Occipital lobe (tissue), 3 donors: ENCODE results near the gene IPO4. TPM values are rescaled to one million over a fixed set of nuclear protein-coding genes. Genes with fewer than 3 reads are reported as not detected.

ENCODE experiments used
- DNase-seq: peaks from one replicate; lab custom pipeline; 2025; lab: John Stamatoyannopoulos, UW
- small RNA-seq: library from RNA; depleted of rRNA; stranded (forward); fragments of <200 nt; gene quantifications from one replicate; pipeline ENCODE3, GENCODE V24; 2014
- total RNA-seq: library from RNA; depleted of rRNA; stranded (reverse); fragments of >200 nt; gene quantifications from one replicate; pipeline ENCODE4 v1.2.3, GENCODE V29; 2014

Gene IPO4
- total RNA-seq, 1 donor from 2014 or later: 11.7 TPM

DNA sequence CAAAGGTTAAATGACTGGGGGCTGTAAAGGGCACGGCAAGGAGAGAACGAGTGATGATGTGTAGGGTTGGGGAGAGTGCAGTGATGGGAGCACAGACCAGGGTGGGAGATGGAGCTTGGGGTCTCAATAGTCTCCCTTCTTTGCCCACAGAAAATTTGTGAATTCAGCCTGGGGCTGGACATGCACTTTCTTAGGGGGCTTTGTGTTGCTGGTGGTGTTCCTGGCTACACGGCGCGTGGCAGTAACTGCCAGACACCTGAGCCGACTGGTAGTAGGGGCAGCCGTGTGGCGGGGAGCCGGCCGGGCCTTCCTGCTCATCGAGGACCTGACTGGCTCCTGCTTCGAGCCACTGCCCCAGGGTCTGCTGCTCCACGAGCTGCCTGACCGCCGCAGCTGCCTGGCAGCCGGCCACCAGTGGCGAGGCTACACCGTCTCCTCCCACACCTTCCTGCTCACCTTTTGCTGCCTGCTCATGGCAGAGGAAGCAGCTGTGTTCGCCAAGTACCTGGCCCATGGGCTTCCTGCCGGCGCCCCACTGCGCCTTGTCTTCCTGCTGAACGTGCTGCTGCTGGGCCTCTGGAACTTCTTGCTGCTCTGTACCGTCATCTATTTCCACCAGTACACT lies 56.4 kb downstream of the IPO4 start:
- DNase-seq: no peak

- no peak for DNase-seq
Measured at GRCh38 chr14:24131549-24131966, 57.1 kb downstream of the IPO4 start.

DNA sequence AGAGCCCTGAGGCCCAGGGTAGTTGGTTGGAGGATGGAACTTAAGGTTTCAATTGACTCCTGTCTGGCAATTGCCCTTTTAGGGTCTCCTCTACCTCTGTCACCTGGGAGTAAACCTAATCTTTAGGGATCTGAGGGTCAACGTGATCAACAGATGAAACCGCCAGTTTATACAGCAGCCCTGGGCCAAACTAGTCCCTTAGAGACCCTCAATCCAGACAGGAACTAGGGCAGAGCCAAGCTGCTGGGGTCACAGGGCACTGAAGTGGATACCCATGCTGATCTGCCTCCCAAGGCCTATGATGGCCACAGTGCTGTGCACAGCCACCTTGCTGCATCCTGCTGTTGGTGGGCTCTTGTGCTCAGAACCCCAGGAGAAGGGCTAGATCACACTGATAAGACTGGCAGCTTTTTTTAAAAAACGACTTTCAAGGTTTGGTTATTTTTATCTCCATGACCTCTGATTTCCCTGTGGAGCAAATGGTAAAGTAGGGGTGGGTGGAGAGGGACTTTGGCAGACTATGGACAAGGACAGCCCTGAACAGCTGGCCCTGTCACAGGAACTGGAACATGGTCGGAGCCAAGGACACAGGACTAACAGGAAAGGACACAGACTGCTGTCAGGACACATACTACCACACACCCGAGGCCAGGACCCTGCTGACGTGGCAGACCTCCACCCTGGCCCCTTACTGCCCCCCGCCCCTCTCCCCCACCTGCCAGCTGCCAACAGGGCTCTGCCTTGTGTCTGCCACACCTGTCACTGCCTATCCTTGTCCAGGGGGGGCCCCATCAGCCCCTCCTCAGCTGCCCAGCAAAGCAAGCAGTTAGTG lies 57.7 kb downstream of the IPO4 start:
- no peak for DNase-seq

GRCh38 chr14:24130380-24130716 lies 58.3 kb downstream of the IPO4 start, which contains the start of gene FITM1:
FITM1 (plus strand) TSS chr14:24130659; CDS start chr14:24131564, 905 bp downstream.
- DNase-seq: no peak

Small RNA genes lying within 50 kb of the gene (small RNA-seq; reads per million reads assigned to genes)
- not detected for gene AL136295.4
- not detected for gene CHMP4A
- gene IPO4: not detected
- gene IRF9: not detected
- 0.15 reads per million for gene MDP1
- not detected for gene RNA5SP383

Other genes with a start within 250 kb of the IPO4 start
- 4.4 TPM for gene DHRS4, start 235.0 kb downstream of the IPO4 start, total RNA-seq
- 1.9 TPM for gene DHRS4L2, start 199.9 kb downstream of the IPO4 start, total RNA-seq
- 24.2 TPM for gene CARMIL3, start 136.8 kb downstream of the IPO4 start, total RNA-seq
- gene CPNE6, start 117.3 kb downstream of the IPO4 start, total RNA-seq: 10.8 TPM
- 1.1 TPM for gene PCK2, start 94.5 kb downstream of the IPO4 start, total RNA-seq
- 60.0 TPM for gene DCAF11, start 74.0 kb downstream of the IPO4 start, total RNA-seq
- gene NRL, start 73.9 kb downstream of the IPO4 start, total RNA-seq: 0.94 TPM
- gene FITM1, start 58.2 kb downstream of the IPO4 start, total RNA-seq: not detected
- gene PSME1, start 52.6 kb downstream of the IPO4 start, total RNA-seq: 24.5 TPM
- 9.5 TPM for gene EMC9, start 47.2 kb downstream of the IPO4 start, total RNA-seq
- gene PSME2, start 42.2 kb downstream of the IPO4 start, total RNA-seq: 26.0 TPM
- gene RNF31, start 41.3 kb downstream of the IPO4 start, total RNA-seq: 20.4 TPM
- gene IRF9, start 27.6 kb downstream of the IPO4 start, total RNA-seq: 20.7 TPM
- 20.4 TPM for gene REC8, start 16.7 kb downstream of the IPO4 start, total RNA-seq
- gene TM9SF1, start 6.6 kb upstream of the IPO4 start, total RNA-seq: 20.6 TPM
- gene TSSK4, start 16.9 kb upstream of the IPO4 start, total RNA-seq: not detected
- gene CHMP4A, start 24.7 kb upstream of the IPO4 start, total RNA-seq: 41.5 TPM
- gene MDP1, start 27.2 kb upstream of the IPO4 start, total RNA-seq: 15.6 TPM
- gene NEDD8, start 43.6 kb upstream of the IPO4 start, total RNA-seq: 51.3 TPM
- gene GMPR2, start 44.1 kb upstream of the IPO4 start, total RNA-seq: 38.8 TPM
- gene TINF2, start 53.8 kb upstream of the IPO4 start, total RNA-seq: 45.1 TPM
- 0.94 TPM for gene TGM1, start 74.4 kb upstream of the IPO4 start, total RNA-seq
- 19.5 TPM for gene RABGGTA, start 82.8 kb upstream of the IPO4 start, total RNA-seq
- 4.1 TPM for gene DHRS1, start 111.0 kb upstream of the IPO4 start, total RNA-seq
- 23.7 TPM for gene NOP9, start 111.0 kb upstream of the IPO4 start, total RNA-seq
- gene CIDEB, start 119.2 kb upstream of the IPO4 start, total RNA-seq: 3.4 TPM
- gene LTB4R2, start 121.3 kb upstream of the IPO4 start, total RNA-seq: 1.4 TPM
- 1.6 TPM for gene LTB4R, start 122.7 kb upstream of the IPO4 start, total RNA-seq
- 1.4 TPM for gene ADCY4, start 146.3 kb upstream of the IPO4 start, total RNA-seq
- gene RIPK3, start 151.2 kb upstream of the IPO4 start, total RNA-seq: 0.47 TPM
- gene NFATC4, start 179.4 kb upstream of the IPO4 start, total RNA-seq: 5.1 TPM
- 15.0 TPM for gene NYNRIN, start 210.2 kb upstream of the IPO4 start, total RNA-seq
- 0.47 TPM for gene CBLN3, start 240.9 kb upstream of the IPO4 start, total RNA-seq
- gene KHNYN, start 241.1 kb upstream of the IPO4 start, total RNA-seq: 16.7 TPM